Measurements from ENCODE around the gene DGKG. TPM values are rescaled to one million over a fixed set of nuclear protein-coding genes. Genes with fewer than 3 reads are reported as not detected.
A peak's percentile ranks its signal among the peaks of the same experiment; 100 is the strongest.

Gene DGKG
- total and polyA plus RNA-seq, 9 of the 15 experiments (the other 6 are each of a cell fraction or from before 2014, with no cell fraction given) = 0.01 to 0.36 (median 0.15) TPM

DNA sequence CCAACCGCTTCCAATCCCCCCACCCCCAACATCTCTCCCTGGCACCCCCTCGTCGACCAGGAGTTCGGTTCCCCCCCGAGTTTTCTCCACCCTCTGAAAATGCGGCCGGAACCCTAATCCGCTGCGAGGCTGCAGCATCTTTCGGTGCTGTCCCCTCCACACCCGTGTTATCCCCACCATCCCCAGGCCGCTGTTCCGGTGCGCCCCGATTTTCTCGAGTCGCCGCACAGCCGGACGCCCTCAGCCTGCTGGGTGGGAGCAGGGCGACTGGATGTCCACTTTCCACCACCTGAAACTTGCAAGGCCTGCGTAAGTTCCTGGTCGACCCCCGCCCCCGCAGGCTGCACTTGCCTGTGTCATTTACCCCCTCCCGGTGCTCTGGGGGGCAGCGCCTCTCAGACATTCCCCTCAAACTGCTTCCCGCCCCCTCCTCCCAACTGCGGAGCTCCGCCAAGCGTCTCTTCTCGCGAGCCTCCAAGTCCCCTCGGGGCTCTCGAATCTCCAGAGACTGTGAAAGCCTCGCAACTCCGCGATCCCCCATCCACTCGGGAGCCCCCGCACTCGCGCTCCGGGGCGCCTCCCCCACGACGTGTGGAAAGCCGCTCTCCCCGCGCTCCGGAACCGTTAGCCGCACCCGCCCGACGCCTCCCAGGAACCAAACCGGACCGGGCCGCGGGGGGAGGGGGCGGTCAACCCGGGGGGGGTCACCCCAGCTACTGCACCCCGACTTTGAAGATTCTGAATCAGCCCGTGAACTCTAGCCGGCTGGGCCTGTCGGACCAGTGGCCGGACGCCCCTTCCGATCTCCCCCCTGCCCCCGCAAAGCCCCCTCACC is 253.7 kb downstream of the DGKG start (continued):
- TF ChIP-seq, protein P1, sequence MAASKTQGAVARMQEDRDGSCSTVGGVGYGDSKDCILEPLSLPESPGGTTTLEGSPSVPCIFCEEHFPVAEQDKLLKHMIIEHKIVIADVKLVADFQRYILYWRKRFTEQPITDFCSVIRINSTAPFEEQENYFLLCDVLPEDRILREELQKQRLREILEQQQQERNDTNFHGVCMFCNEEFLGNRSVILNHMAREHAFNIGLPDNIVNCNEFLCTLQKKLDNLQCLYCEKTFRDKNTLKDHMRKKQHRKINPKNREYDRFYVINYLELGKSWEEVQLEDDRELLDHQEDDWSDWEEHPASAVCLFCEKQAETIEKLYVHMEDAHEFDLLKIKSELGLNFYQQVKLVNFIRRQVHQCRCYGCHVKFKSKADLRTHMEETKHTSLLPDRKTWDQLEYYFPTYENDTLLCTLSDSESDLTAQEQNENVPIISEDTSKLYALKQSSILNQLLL (CRISPR knock-in tag; IDR thresholded peaks at IDR 0.05; ENCODE audit: borderline replicate concordance) = no peak
- TF ChIP-seq TARDBP (IDR thresholded peaks at IDR 0.05) (no peak), WHSC1 (IDR thresholded peaks at IDR 0.05; ENCODE audit: low read length) (no peak), ZNF184 (CRISPR knock-in tag; IDR thresholded peaks at IDR 0.05) (no peak), RBM14 (IDR thresholded peaks at IDR 0.05; ENCODE audit: borderline replicate concordance, insufficient read depth, low read depth, low read length) (no peak), NR1H2 (CRISPR knock-in tag; IDR thresholded peaks at IDR 0.05) (no peak), ZNF263 (CRISPR knock-in tag; IDR thresholded peaks at IDR 0.05; ENCODE audit: borderline replicate concordance) (no peak), NCOR1 (IDR thresholded peaks at IDR 0.05) (no peak), ESRRA (IDR thresholded peaks at IDR 0.05; ENCODE audit: borderline replicate concordance, low read depth) (no peak), KAT8 (IDR thresholded peaks at IDR 0.05; ENCODE audit: low read depth) (no peak), ZNF507 (tag; conservative IDR thresholded peaks at IDR 0.05) (no peak), PCBP1 (IDR thresholded peaks at IDR 0.05; ENCODE audit: low read depth, low read length, poor library complexity, severe bottlenecking) (no peak)
- TF ChIP-seq, protein P2, sequence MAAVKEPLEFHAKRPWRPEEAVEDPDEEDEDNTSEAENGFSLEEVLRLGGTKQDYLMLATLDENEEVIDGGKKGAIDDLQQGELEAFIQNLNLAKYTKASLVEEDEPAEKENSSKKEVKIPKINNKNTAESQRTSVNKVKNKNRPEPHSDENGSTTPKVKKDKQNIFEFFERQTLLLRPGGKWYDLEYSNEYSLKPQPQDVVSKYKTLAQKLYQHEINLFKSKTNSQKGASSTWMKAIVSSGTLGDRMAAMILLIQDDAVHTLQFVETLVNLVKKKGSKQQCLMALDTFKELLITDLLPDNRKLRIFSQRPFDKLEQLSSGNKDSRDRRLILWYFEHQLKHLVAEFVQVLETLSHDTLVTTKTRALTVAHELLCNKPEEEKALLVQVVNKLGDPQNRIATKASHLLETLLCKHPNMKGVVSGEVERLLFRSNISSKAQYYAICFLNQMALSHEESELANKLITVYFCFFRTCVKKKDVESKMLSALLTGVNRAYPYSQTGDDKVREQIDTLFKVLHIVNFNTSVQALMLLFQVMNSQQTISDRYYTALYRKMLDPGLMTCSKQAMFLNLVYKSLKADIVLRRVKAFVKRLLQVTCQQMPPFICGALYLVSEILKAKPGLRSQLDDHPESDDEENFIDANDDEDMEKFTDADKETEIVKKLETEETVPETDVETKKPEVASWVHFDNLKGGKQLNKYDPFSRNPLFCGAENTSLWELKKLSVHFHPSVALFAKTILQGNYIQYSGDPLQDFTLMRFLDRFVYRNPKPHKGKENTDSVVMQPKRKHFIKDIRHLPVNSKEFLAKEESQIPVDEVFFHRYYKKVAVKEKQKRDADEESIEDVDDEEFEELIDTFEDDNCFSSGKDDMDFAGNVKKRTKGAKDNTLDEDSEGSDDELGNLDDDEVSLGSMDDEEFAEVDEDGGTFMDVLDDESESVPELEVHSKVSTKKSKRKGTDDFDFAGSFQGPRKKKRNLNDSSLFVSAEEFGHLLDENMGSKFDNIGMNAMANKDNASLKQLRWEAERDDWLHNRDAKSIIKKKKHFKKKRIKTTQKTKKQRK (IDR thresholded peaks at IDR 0.05; ENCODE audit: borderline replicate concordance, low read depth, low read length) = no peak
- TF ChIP-seq, protein P3, sequence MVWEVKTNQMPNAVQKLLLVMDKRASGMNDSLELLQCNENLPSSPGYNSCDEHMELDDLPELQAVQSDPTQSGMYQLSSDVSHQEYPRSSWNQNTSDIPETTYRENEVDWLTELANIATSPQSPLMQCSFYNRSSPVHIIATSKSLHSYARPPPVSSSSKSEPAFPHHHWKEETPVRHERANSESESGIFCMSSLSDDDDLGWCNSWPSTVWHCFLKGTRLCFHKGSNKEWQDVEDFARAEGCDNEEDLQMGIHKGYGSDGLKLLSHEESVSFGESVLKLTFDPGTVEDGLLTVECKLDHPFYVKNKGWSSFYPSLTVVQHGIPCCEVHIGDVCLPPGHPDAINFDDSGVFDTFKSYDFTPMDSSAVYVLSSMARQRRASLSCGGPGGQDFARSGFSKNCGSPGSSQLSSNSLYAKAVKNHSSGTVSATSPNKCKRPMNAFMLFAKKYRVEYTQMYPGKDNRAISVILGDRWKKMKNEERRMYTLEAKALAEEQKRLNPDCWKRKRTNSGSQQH (CRISPR knock-in tag; IDR thresholded peaks at IDR 0.05) = 0 out of 2 replicates have a peak, but pooled peaks have one; percentile 15
- TF ChIP-seq, protein P4, sequence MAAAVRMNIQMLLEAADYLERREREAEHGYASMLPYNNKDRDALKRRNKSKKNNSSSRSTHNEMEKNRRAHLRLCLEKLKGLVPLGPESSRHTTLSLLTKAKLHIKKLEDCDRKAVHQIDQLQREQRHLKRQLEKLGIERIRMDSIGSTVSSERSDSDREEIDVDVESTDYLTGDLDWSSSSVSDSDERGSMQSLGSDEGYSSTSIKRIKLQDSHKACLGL (CRISPR knock-in tag; IDR thresholded peaks at IDR 0.05; ENCODE audit: borderline replicate concordance, poor library complexity, severe bottlenecking) = no peak
- TF ChIP-seq, protein P5, sequence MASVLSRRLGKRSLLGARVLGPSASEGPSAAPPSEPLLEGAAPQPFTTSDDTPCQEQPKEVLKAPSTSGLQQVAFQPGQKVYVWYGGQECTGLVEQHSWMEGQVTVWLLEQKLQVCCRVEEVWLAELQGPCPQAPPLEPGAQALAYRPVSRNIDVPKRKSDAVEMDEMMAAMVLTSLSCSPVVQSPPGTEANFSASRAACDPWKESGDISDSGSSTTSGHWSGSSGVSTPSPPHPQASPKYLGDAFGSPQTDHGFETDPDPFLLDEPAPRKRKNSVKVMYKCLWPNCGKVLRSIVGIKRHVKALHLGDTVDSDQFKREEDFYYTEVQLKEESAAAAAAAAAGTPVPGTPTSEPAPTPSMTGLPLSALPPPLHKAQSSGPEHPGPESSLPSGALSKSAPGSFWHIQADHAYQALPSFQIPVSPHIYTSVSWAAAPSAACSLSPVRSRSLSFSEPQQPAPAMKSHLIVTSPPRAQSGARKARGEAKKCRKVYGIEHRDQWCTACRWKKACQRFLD (CRISPR knock-in tag; IDR thresholded peaks at IDR 0.05) = no peak
